Transverse colon (tissue), 4 donors: Measurements from ENCODE around the gene CRY1. TPM values are rescaled to one million over a fixed set of nuclear protein-coding genes. Genes with fewer than 3 reads are reported as not detected.

Source experiments
- DNase-seq: peaks from one replicate; pipeline ENCODE4 v3.0.0-alpha.2; 2019
- H3K27ac ChIP-seq, 4 donors: fragments of 200-600 bp; sonication (generic); 2 replicates each; pipeline ENCODE4 v1.5.1; 2016 to 2018; ENCODE audit warnings: inconsistent platforms in 4 of 4
- H3K27me3 ChIP-seq: fragments of 200-600 bp; sonication (generic); 2 replicates; pipeline ENCODE4 v1.5.1; 2017; ENCODE audit warnings: inconsistent platforms
- H3K36me3 ChIP-seq, 4 donors: fragments of 200-600 bp; sonication (generic); 2 replicates each; pipeline ENCODE4 v1.5.1; 2017 to 2019; ENCODE audit warnings: inconsistent platforms in 4 of 4
- H3K4me1 ChIP-seq, 4 donors: fragments of 200-600 bp; sonication (generic); 2 replicates each; pipeline ENCODE4 v1.5.1; 2017 to 2020; ENCODE audit warnings: inconsistent platforms in 4 of 4
- H3K4me3 ChIP-seq, 4 donors: fragments of 200-600 bp; sonication (generic); 1 replicate in 1 of 4; 2 replicates in 3 of 4; pipeline versions ENCODE4 v1.5.1 to v1.6.1; 2017 to 2019; ENCODE audit warnings: inconsistent platforms in 4 of 4
- H3K9me3 ChIP-seq, 2 donors: fragments of 200-600 bp; sonication (generic); 2 replicates each; pipeline ENCODE4 v1.5.1; 2017 to 2019; ENCODE audit warnings: inconsistent platforms in 2 of 2
- EP300 ChIP-seq: sonication (generic); formaldehyde crosslinking; IDR thresholded peaks from one replicate; pipeline ENCODE4 v1.6.1; 2017; ENCODE audit warnings: antibody characterized with exemption, low read depth
- POLR2A ChIP-seq: fragments of 450-650 bp; IDR thresholded peaks from one replicate; pipeline ENCODE4 v1.6.1; 2016; ENCODE audit warnings: antibody characterized with exemption, mild to moderate bottlenecking, moderate library complexity
- POLR2AphosphoS5 ChIP-seq, 3 donors: sonication (generic); formaldehyde crosslinking; IDR thresholded peaks; one replicate each; pipeline ENCODE4 v1.6.1; 2016; ENCODE audit warnings: antibody characterized with exemption in 3 of 3
- WGBS, 2 donors: methylation state at CpG; one replicate each; pipeline ENCODE4 v1.1.5; 2018; ENCODE audit warnings: low coverage in 1 of 2; 5-methylcytosine and 5-hydroxymethylcytosine counted together
- in situ Hi-C, 4 donors: fragments of 200-750 bp; cut with MboI; loops; one replicate each; pipeline versions ENCODE4 v1.15.0 to v1.15.1; 2017; ENCODE audit warnings: low sequenced_read_pairs in 3 of 4, low pct_ligation_motif_present in 1 of 4, low pct_unique_long_range_greater_than_20kb in 1 of 4
- intact Hi-C: fragments of 100-400 bp; cut with DNase I; formaldehyde crosslinking; loops from one replicate; pipeline ENCODE4 v1.15.1; 2023; ENCODE audit warnings: low total_unique reads
- total RNA-seq, 4 donors: library from RNA; depleted of rRNA; stranded (reverse); fragments of >200 nt; gene quantifications; one replicate each; pipeline ENCODE4 v1.1.0, GENCODE V29; 2016
- TF ChIP-seq, protein P1 (sequence below), 5 experiments: fragments of 200-600 bp in 3 of 5; fragments of 450-650 bp in 2 of 5; sonication (generic) in 3 of 5; IDR thresholded peaks; 1 replicate in 2 of 5; 2 replicates in 3 of 5; pipeline ENCODE4 v1.5.1; 2016 to 2017; ENCODE audit warnings: antibody characterized with exemption in 5 of 5, inconsistent platforms in 3 of 5, mild to moderate bottlenecking in 2 of 5, moderate library complexity in 1 of 5

CRY1 gene
- total RNA-seq, 4 donors from 2014 or later: 10.1 to 71.8 (median 21.0) TPM

DNA sequence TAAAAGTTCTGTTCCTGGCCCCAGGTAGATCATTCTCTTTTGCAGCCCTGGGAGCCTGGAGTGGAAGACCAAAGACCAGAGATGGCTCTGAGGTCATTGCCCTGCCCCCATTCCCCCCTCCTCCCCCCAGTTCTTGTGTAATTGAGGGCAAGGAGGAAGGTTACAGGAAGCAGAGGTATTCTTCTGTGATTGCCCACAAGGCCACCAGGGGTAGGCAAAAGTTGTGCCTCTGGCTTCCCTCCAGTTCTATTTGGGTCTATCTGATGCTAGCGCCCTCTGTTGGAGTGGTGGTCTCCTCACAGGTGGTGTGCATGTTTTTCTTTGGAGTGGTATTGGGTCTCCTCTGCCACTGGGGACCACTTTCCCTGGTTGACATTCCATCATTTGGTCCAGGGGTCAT lies 41.2 kb upstream of the CRY1 start:
- H3K9me3 ChIP-seq: no peaks in the 10 kb centered on the region
- H3K36me3 ChIP-seq: no peaks in the 10 kb centered on the region
- in situ Hi-C loops (loop anchor here (5.0 to 25.0 kb wide), 4 partner anchors 270 to 480 kb away; no protein-coding TSS in a partner anchor), intact Hi-C loops (loop anchor here (5.0 kb wide), 1 partner anchor 473 kb away; no protein-coding TSS in a partner anchor)
- H3K27me3 ChIP-seq: no peaks in the 10 kb centered on the region
- TF ChIP-seq, protein P1, sequence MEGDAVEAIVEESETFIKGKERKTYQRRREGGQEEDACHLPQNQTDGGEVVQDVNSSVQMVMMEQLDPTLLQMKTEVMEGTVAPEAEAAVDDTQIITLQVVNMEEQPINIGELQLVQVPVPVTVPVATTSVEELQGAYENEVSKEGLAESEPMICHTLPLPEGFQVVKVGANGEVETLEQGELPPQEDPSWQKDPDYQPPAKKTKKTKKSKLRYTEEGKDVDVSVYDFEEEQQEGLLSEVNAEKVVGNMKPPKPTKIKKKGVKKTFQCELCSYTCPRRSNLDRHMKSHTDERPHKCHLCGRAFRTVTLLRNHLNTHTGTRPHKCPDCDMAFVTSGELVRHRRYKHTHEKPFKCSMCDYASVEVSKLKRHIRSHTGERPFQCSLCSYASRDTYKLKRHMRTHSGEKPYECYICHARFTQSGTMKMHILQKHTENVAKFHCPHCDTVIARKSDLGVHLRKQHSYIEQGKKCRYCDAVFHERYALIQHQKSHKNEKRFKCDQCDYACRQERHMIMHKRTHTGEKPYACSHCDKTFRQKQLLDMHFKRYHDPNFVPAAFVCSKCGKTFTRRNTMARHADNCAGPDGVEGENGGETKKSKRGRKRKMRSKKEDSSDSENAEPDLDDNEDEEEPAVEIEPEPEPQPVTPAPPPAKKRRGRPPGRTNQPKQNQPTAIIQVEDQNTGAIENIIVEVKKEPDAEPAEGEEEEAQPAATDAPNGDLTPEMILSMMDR (IDR thresholded peaks at IDR 0.05): no peak
- TF ChIP-seq EP300: no peak
- TF ChIP-seq POLR2AphosphoS5 (IDR thresholded peaks at IDR 0.05): no peak
- no peak for TF ChIP-seq POLR2A
- H3K4me3 ChIP-seq: no peak overlapping the region
- no peak for DNase-seq
- no peak overlapping the region for H3K27ac ChIP-seq
- WGBS, 2 donors: 89% methylated on average over 1 of the region's 1 CpG; no CpG with 5 or more reads in 1 of the 2 donors
- peaks cover 0 to 3% (median 0%) of the 10 kb centered on the region in 4 donors for H3K4me1 ChIP-seq

DNA sequence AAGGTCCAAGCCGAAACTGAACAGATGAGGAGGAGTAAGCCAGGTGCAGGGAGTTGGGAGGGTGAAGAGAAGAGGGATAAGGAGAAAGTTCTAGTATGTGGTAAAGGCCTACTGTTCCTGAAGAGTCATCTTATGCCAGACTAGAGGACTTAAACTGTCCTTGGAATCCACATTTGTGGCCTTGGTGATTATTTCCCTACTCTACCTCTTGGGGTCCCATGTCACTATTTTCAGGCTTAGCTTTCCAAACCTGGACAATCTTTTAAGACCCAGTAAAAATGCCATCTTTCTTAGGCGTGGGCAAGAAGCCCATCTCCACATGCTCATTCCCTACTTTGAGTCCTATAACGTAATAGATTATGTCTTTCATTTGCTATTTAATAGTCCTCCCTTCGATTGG lies 40.1 kb upstream of the CRY1 start:
- in situ Hi-C loops (loop anchor here (5.0 to 25.0 kb wide), 4 partner anchors 271 to 481 kb away; no protein-coding TSS in a partner anchor), intact Hi-C loops (loop anchor here (5.0 kb wide), 1 partner anchor 474 kb away; no protein-coding TSS in a partner anchor)
- H3K4me1 ChIP-seq: peaks cover 0 to 3% (median 0%) of the 10 kb centered on the region in 4 donors
- no peak overlapping the region for H3K4me3 ChIP-seq
- H3K9me3 ChIP-seq: no peaks in the 10 kb centered on the region
- TF ChIP-seq POLR2A: no peak
- TF ChIP-seq, protein P1 (IDR thresholded peaks at IDR 0.05): no peak
- no peak for TF ChIP-seq POLR2AphosphoS5 (IDR thresholded peaks at IDR 0.05)
- no peak for DNase-seq
- WGBS, 2 donors: 76 to 78% methylated on average over 4 of the region's 4 CpGs
- no peak overlapping the region for H3K27ac ChIP-seq
- H3K36me3 ChIP-seq: no peaks in the 10 kb centered on the region
- no peaks in the 10 kb centered on the region for H3K27me3 ChIP-seq

DNA sequence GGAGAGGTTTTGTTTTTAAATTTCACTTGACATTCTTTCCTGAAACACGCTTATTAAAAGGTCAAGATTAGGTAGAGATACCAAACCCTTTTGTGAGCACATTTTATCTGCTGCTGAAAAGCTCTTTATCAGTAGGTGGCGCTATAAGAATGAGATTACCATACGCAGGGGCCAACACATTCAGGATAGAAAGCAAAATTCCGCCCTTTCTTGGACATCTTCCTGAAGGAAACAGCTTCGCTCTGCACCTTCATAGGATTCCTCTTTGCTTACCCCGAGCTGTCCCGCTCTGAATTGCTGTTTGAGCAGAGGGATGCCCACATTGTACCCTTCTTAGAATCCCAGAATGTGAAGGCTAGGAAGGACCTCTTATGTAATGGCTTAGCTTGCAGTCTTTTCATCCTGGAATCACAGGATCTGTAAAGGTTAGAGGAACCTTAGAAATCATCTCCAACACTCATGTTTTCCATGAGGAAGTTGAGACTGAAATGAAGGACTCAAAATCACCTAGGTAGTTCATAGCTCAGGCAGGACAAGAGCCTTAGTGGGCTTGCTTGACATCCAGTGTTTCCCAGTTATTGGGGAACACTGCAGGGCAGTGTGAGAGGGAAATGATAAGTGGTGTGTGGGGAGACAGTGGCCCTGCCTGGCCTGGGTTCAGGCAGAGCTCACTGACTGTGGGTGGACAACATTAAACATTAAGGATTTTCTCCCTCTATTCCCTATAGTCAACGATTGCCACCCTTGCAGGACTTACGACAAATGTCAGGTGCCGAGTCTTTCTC lies 38.7 kb upstream of the CRY1 start:
- intact Hi-C loops: loop anchor here (5.0 kb wide), 1 partner anchor 475 kb away; no protein-coding TSS in a partner anchor
- Histone ChIP-seq H3K36me3 (no peaks in the 10 kb centered on the region), H3K4me3 (no peak overlapping the region), H3K4me1 (peaks cover 0 to 3% (median 0%) of the 10 kb centered on the region in 4 donors), H3K9me3 (no peaks in the 10 kb centered on the region), H3K27me3 (no peaks in the 10 kb centered on the region), H3K27ac (no peak overlapping the region)
- TF ChIP-seq POLR2A: no peak
- TF ChIP-seq, protein P1 (IDR thresholded peaks at IDR 0.05): peak; percentile 71 to 80 (median 74)
- no peak for DNase-seq
- 28 to 87% methylated on average over 3 to 10 of the region's 10 CpGs for WGBS, 2 donors
- in situ Hi-C loops: loop anchor here (5.0 to 25.0 kb wide), 4 partner anchors 273 to 483 kb away; no protein-coding TSS in a partner anchor

DNA sequence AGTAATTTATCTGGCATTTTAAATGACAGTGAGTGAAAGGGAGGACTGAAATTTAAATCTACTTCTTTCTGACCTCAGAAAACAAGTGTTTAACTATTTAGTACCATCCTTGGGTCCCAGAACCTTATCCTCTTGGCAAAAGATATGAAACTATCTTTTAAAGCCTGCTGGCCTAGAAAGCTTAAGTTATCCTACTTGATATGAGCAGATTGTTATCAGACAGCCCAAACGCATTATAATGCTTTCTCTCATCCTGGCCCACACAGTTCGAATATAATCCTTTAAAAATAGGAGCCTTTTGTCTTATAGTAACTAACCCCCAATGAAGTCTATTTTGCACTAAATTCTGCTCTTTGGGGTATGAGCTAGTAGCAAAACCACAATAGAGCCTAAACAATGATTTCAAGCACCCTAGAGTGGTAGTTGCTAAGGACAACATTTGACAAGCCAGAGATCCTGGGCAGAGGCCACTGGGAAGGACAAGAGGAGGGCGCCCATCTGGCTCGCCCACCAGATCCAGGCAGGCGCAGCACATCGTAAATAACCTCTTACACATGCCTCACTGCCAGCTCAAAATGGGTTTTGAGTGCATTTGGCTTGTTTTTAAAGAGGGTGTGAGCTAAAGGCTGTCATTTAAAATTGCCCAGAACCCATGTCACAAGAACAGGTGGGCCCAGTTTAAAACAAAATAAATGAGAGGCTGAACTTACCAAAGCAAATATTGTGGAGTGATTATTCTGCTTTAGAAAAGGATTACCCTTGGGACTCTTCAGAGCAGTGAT lies 37.7 kb upstream of the CRY1 start:
- DNase-seq: no peak
- in situ Hi-C loops: loop anchor here (5.0 to 25.0 kb wide), 4 partner anchors 274 to 484 kb away; no protein-coding TSS in a partner anchor
- peaks cover 0 to 3% (median 0%) of the 10 kb centered on the region in 4 donors for H3K4me1 ChIP-seq
- intact Hi-C loops: loop anchor here (5.0 kb wide), 1 partner anchor 476 kb away; no protein-coding TSS in a partner anchor
- no peaks in the 10 kb centered on the region for H3K27me3 ChIP-seq
- no peak overlapping the region for H3K4me3 ChIP-seq
- WGBS, 2 donors: 61 to 74% methylated on average over 3 to 6 of the region's 6 CpGs
- no peak overlapping the region for H3K27ac ChIP-seq
- no peaks in the 10 kb centered on the region for H3K9me3 ChIP-seq
- H3K36me3 ChIP-seq: no peaks in the 10 kb centered on the region
- TF ChIP-seq POLR2A (no peak), EP300 (no peak), POLR2AphosphoS5 (IDR thresholded peaks at IDR 0.05) (no peak)
- TF ChIP-seq, protein P1 (IDR thresholded peaks at IDR 0.05): no peak
